Activated naive CD8-positive, alpha-beta T cell treated with anti-CD3 and anti-CD28 coated beads for 36 hours (primary cell): ENCODE results near the gene SERPINA10. TPM values are rescaled to one million over a fixed set of nuclear protein-coding genes. Genes with fewer than 3 reads are reported as not detected.

Experiments used
- DNase-seq: peaks from one replicate; pipeline ENCODE4 v3.0.0; 2021
- H3K27ac Mint-ChIP-seq: one replicate; pipeline ENCODE4 v1.8.0; 2022; ENCODE audit warnings: mild to moderate bottlenecking, moderate library complexity, mixed read lengths
- H3K27me3 Mint-ChIP-seq: one replicate; pipeline ENCODE4 v1.8.0; 2022; ENCODE audit warnings: mild to moderate bottlenecking, mixed read lengths
- H3K36me3 Mint-ChIP-seq: one replicate; pipeline ENCODE4 v1.8.0; 2021; ENCODE audit warnings: mild to moderate bottlenecking, mixed read lengths
- H3K4me1 Mint-ChIP-seq: one replicate; pipeline ENCODE4 v1.8.0; 2021; ENCODE audit warnings: mixed read lengths
- H3K4me3 Mint-ChIP-seq: one replicate; pipeline ENCODE4 v1.8.0; 2022; ENCODE audit warnings: mild to moderate bottlenecking, moderate library complexity, mixed read lengths
- H3K9me3 Mint-ChIP-seq: one replicate; pipeline ENCODE4 v1.8.0; 2022; ENCODE audit warnings: mixed read lengths
- total RNA-seq, 2 experiments: library from RNA; stranded (reverse); gene quantifications; one replicate each; pipeline ENCODE4 v1.2.3, GENCODE V29; 2021

The SERPINA10 gene, protein sequence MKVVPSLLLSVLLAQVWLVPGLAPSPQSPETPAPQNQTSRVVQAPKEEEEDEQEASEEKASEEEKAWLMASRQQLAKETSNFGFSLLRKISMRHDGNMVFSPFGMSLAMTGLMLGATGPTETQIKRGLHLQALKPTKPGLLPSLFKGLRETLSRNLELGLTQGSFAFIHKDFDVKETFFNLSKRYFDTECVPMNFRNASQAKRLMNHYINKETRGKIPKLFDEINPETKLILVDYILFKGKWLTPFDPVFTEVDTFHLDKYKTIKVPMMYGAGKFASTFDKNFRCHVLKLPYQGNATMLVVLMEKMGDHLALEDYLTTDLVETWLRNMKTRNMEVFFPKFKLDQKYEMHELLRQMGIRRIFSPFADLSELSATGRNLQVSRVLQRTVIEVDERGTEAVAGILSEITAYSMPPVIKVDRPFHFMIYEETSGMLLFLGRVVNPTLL
- total RNA-seq: not detected

DNA sequence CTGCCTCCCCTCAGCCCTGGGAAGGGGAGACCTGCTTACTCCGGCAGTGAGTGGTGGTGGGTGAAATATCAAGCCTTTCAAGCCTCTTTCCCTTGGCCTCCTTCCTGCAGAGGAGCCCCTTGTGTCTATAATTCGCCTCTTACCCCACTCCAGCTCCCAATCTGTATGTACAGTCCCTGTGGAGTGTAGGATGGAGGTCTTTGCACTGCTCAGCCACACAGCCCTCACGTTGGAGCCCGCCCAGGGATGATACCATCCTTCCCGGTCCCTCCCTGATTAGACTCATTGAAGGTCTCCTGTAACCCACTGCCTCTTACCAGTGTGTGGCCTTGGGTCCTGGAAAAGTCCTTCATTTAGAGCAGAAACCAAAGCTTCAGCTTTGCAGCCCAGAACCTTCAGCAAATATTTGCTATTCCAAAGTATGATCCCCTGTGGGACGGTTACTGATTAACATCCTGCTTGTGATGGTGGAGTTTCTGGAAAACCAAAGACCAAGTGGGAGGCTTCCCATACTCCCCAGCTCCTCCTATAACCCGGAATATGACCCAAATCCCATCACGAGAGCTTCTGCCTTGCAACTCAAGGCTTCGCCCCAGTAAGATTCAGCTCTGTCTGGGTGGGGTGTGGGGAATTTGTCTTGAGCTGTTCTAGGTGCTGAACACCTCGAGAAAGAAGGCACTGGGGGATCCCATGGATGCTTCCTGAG, at the start of gene SERPINA10:
Gene SERPINA10 (minus strand): TSS at position 397 of the 706 bp plus-strand sequence. CDS start 2,675 bp downstream, outside the sequence.
- peaks cover 8% of the 10 kb centered on the region for H3K27me3 Mint-ChIP-seq
- no peaks in the 10 kb centered on the region for H3K4me1 Mint-ChIP-seq
- peaks cover 2% of the 10 kb centered on the region for H3K9me3 Mint-ChIP-seq
- DNase-seq: no peak
- H3K36me3 Mint-ChIP-seq: no peaks in the 10 kb centered on the region
- no peak within 1 kb of the TSS for H3K27ac Mint-ChIP-seq
- H3K4me3 Mint-ChIP-seq: no peak within 1 kb of the TSS

DNA sequence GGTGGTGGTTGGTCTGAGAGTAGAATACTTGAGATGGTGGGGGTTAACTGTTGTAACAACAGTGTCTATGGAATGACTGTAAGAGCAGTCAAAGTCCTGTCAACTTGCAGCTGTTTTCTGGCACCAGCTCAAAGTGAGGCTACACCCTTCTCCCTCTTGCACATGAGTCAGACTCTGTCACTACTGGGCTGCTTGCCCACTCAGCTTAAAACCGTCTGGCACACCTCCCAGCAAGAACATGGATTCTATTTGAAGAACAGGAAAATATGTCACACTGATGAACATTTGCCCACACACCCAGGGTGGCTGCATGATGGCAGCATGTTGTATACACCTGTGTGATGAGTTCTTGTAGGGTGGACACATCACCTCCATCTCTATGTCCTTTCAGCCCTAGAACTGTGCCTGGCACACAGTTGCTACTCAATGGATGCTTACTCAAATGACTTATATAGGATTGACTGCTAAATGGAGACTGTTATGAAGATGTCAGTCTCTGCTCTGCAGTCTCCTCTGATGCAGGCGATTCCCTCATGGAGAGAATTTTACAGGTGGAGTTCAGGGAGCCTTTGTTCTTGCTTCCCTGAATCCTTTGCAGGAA, 49.4 kb upstream of the SERPINA10 start:
- Mint-ChIP-seq H3K27me3 (peaks cover 50% of the 10 kb centered on the region), H3K27ac (no peak overlapping the region), H3K36me3 (no peaks in the 10 kb centered on the region), H3K9me3 (no peaks in the 10 kb centered on the region), H3K4me3 (no peak overlapping the region), H3K4me1 (peaks cover 18% of the 10 kb centered on the region)
- DNase-seq: no peak

DNA sequence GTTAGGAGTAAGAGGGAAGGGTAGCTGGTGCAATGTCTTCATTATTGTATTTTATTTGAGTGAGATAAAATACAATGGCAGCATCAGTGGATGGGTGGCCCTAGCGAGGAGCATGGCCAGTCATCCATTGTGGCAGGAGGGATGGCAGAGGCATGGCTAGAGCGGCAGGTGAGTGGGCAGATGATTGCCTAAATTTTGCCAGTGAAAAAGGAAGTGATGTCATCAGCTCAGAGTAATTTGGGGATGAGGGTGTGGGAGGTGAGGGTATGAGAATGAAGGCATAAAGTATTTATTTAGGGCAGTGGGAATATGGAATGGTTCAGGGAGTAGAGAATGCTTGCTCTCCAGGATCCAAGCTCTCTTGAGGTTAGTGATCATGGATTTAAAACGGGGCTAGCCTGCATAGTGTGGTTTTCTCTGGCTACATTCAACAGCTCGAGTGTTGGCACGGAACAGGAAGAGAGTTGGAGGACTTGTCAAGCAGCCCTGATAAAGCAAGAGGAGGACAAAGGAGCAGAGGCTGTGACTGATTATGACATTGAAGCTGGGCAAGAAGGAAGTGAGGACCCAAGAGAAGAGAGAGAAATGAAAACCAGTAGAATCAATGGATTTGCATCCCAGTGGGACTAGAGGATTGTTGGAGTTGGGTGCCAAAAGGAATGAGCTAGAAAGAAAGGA, 48.7 kb upstream of the SERPINA10 start:
- Mint-ChIP-seq H3K4me3 (no peak overlapping the region), H3K9me3 (no peaks in the 10 kb centered on the region), H3K27me3 (peaks cover 50% of the 10 kb centered on the region), H3K4me1 (peaks cover 18% of the 10 kb centered on the region), H3K36me3 (no peaks in the 10 kb centered on the region), H3K27ac (peak overlapping the region; percentile 1)
- DNase-seq: no peak

DNA sequence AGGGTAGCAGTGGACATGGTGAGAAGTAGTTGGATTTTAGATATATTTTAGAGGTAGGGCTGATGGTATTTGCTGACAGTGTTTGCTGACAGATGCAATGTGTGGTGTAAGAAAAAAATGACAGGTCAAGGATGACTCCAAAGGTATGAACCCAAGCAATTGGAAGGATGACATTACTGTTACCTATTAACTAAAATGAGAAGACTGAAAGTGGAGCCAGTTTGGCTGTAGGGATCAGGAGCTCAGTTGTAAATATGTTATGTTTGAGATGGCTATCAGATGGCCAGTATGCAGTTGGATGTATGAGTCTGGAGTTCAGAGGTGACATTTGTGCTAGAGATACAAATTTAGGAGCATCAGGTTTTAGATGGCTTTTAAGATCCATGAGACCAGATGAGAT, 47.5 kb upstream of the SERPINA10 start:
- Mint-ChIP-seq H3K4me3 (no peak overlapping the region), H3K27ac (no peak overlapping the region), H3K9me3 (no peaks in the 10 kb centered on the region), H3K4me1 (peaks cover 15% of the 10 kb centered on the region), H3K27me3 (peaks cover 56% of the 10 kb centered on the region), H3K36me3 (no peaks in the 10 kb centered on the region)
- DNase-seq: no peak

DNA sequence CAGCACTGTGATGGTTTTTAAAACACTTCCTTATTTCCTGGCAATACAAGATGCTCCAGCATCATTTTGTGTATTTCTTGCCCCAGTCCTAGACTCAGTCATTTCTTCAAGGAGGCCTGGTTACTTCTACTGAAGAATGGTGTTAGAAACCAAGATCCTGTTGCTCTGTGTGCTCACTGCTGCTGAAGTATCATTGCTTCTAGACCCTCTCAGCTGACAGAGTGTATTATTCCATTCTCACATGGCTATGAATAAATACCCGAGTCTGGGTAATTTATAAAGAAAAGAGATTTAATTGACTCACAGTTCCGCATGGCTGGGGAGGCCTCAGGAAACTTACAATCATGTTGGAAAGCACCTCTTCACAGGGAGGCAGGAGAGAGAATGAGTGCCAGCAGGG, 45.0 kb upstream of the SERPINA10 start:
- Mint-ChIP-seq H3K27ac (no peak overlapping the region), H3K36me3 (no peaks in the 10 kb centered on the region), H3K27me3 (peaks cover 61% of the 10 kb centered on the region), H3K4me1 (peaks cover 12% of the 10 kb centered on the region), H3K4me3 (no peak overlapping the region), H3K9me3 (no peaks in the 10 kb centered on the region)
- no peak for DNase-seq

DNA sequence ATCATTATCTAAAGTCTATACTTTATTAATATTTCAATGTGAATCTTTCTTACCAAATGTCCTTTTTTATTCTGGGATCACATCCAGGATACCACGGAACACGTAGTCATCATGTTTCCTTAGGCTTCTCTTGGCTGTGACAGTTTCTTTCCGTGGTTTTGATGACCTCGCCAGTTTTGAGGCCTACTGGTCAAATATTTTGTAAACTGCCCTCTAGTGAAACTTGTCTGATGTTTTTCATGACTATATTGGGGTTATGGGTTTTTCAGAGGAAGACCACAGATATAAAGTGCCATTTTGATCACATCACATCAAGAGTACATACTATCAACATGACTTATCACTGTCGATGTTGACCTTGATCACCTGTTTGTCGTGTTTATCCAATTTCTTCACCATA, 44.2 kb upstream of the SERPINA10 start:
- Mint-ChIP-seq H3K4me1 (peaks cover 11% of the 10 kb centered on the region), H3K36me3 (no peaks in the 10 kb centered on the region), H3K9me3 (no peaks in the 10 kb centered on the region), H3K27ac (no peak overlapping the region), H3K27me3 (peaks cover 60% of the 10 kb centered on the region), H3K4me3 (no peak overlapping the region)
- DNase-seq: peak; percentile 7

DNA sequence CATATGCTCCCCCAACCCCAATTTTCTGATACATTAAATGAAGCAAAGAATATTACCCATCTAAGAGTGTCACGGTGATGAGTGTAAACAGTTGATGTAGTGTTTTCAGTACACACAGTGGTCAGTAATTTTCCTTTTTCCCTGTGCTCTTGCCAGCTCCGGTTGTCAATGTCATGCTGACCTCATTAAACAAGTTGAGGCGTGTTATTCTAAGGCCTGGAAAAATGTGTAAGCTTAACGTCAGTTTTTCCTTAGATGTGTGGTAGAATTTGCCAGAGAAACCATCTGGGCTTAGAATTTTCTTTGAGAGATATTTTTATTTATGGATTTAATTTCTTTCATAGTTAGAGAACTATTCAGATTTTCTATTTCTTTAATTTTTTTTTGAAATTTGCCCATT, 41.8 kb upstream of the SERPINA10 start:
- peaks cover 3% of the 10 kb centered on the region for H3K4me1 Mint-ChIP-seq
- no peak overlapping the region for H3K4me3 Mint-ChIP-seq
- no peaks in the 10 kb centered on the region for H3K36me3 Mint-ChIP-seq
- H3K27me3 Mint-ChIP-seq: peaks cover 40% of the 10 kb centered on the region
- no peak for DNase-seq
- H3K27ac Mint-ChIP-seq: no peak overlapping the region
- H3K9me3 Mint-ChIP-seq: no peaks in the 10 kb centered on the region

DNA sequence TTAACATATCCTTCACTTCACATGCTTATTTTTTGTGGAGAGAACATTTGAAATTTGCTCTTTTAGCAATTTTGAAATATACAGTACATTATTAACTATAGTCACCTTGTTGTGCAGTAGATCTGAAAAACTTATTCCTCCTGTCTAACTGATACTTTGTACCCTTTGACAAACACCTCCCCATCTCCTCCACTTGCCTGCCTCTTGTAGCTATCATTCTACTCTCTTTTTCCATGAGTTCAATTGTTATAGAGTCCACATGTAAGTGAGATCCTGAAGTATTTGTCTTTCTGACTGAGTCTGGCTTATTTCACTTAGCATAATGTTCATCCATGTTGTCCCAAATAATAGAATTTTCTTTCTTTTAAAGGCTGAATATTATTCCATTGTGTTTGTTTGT, 39.5 kb upstream of the SERPINA10 start:
- no peak for DNase-seq
- Mint-ChIP-seq H3K9me3 (peaks cover 2% of the 10 kb centered on the region), H3K4me3 (no peak overlapping the region), H3K27ac (no peak overlapping the region), H3K27me3 (peaks cover 30% of the 10 kb centered on the region), H3K36me3 (no peaks in the 10 kb centered on the region), H3K4me1 (peaks cover 3% of the 10 kb centered on the region)

DNA sequence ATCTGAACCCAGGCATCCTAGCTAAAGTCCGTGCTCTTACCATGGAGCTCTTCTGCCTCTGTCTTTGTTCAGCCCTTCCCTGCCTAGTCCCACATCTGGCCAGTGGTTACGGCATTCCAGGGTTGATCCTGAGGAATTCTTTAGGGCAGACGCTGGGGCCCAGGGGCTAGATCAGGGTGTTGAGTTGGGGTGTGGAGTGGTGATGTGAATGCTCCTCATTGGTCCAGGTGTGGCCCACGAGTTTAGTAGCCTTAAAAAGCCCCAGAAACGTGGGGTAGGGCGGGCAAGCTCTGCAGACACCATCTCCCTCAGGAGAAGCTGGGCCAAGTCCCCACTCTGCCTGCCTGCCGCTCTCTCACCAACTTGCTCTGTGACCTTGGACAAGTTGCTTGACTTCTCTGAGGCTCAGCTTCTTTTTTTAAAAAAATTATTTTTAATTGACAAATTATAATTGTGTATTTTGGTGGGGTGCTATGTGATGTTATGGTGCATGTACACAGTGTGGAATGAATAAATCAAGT, 39.1 kb upstream of the SERPINA10 start:
- Mint-ChIP-seq H3K27ac (no peak overlapping the region), H3K4me3 (no peak overlapping the region), H3K27me3 (peaks cover 30% of the 10 kb centered on the region), H3K36me3 (no peaks in the 10 kb centered on the region), H3K9me3 (peaks cover 2% of the 10 kb centered on the region), H3K4me1 (no peaks in the 10 kb centered on the region)
- no peak for DNase-seq

DNA sequence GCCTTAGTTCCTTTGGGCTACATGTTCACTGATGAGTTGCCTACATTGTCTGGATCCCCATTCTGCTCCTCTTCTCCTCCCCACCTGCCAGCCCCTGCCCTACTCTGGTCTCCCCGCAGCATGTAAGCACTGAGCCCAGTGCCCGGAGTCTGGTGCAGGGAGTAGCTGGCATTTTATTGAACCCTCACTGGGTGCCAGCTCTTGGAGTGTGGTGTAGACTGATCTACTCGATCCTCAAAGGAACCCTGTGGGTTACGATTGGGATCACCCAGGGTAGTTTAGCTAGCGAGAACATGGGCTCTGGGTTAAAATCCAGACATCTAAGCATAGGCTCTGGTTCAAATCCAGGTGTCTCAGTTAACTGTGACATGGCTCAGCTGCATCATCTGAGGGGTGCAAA, 38.4 kb upstream of the SERPINA10 start:
- H3K27ac Mint-ChIP-seq: no peak overlapping the region
- H3K4me1 Mint-ChIP-seq: no peaks in the 10 kb centered on the region
- peaks cover 2% of the 10 kb centered on the region for H3K9me3 Mint-ChIP-seq
- H3K27me3 Mint-ChIP-seq: peaks cover 35% of the 10 kb centered on the region
- H3K36me3 Mint-ChIP-seq: no peaks in the 10 kb centered on the region
- H3K4me3 Mint-ChIP-seq: no peak overlapping the region
- no peak for DNase-seq

DNA sequence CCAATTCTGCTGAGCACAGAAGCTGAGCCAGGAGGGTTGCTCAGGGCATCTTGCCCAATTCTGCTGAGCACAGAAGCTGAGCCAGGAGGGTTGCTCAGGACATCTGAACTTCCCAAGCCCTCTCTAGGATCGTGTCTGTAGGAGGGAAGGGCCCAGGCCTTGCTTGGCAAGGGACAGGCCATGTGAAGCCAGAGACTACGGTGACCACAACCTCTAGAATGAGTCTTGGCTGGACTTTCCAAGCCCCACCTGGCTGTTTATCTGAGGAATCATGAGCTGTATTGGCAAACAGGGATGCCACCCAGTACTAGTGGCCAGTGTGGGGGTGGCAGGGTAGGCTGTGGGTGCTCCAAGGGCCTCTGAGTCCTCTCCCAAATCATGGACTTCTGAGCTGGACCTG, 37.8 kb upstream of the SERPINA10 start:
- H3K9me3 Mint-ChIP-seq: peaks cover 2% of the 10 kb centered on the region
- no peak overlapping the region for H3K27ac Mint-ChIP-seq
- H3K4me3 Mint-ChIP-seq: no peak overlapping the region
- no peak for DNase-seq
- H3K27me3 Mint-ChIP-seq: peaks cover 35% of the 10 kb centered on the region
- H3K4me1 Mint-ChIP-seq: no peaks in the 10 kb centered on the region
- H3K36me3 Mint-ChIP-seq: no peaks in the 10 kb centered on the region

DNA sequence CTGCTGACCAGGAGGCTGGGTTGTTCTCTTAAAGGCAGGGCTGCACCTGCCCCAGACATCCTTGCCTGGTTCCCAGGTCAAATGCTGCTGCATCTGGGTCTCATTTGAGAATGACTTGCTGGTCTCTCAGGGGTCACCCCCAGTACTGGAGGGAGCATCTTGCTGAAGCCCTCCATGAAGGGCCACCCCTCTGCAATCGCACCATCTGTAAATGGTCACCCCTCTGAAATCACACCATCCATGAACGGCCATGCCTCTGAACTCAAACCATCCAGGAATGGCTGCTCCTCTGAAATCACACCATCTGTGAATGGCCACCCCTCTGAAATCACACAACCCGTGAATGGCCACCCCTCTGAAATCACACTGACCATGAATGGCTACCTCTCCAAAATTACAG, 37.4 kb upstream of the SERPINA10 start:
- Mint-ChIP-seq H3K36me3 (no peaks in the 10 kb centered on the region), H3K4me3 (no peak overlapping the region), H3K27ac (no peak overlapping the region), H3K27me3 (peaks cover 36% of the 10 kb centered on the region), H3K9me3 (peaks cover 2% of the 10 kb centered on the region), H3K4me1 (no peaks in the 10 kb centered on the region)
- DNase-seq: no peak

DNA sequence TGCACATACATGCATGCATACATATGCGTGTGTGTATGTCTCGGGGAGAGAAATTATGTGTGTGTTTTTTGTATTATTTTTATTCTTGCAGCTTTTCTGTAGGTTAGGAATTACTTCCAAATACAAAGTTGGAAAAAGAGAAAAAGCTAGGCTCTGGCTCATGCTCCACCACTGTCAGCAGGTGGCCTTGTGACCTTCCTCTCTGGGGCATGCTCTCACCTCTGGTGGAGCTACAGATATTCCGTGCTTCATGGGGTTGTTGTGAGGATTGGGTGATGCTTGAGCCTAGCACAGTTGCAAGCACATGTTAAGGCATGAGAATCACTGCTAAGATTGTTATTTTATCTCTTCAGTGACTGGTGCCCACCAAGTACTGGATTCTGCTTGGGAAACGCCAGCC, 36.8 kb upstream of the SERPINA10 start:
- H3K4me1 Mint-ChIP-seq: no peaks in the 10 kb centered on the region
- no peak overlapping the region for H3K27ac Mint-ChIP-seq
- no peak overlapping the region for H3K4me3 Mint-ChIP-seq
- H3K36me3 Mint-ChIP-seq: no peaks in the 10 kb centered on the region
- H3K9me3 Mint-ChIP-seq: peaks cover 2% of the 10 kb centered on the region
- no peak for DNase-seq
- peaks cover 32% of the 10 kb centered on the region for H3K27me3 Mint-ChIP-seq

DNA sequence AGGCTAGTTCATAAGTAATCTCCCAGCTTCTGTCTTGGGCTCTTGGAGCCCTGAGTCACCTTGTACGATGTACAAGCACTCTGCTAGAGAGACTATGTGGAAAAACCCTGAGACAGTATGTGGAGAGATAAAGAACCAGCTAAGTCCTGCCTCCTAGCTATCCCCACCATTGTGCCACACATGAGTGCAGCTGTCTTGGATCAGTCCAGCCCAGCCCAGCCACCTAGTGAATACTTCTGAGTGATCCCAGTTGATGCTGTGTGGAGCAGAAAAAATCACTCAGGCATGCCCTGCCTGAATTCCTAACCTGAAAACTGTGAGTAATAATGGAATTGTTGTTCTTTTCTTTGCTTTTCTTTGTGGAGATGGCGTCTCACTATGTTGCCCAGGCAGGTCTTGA, 35.1 kb upstream of the SERPINA10 start:
- H3K27ac Mint-ChIP-seq: no peak overlapping the region
- no peak for DNase-seq

More for the DNA sequence above, 35.1 kb upstream of the SERPINA10 start:
- peaks cover 2% of the 10 kb centered on the region for H3K9me3 Mint-ChIP-seq
- peaks cover 21% of the 10 kb centered on the region for H3K27me3 Mint-ChIP-seq
- H3K4me3 Mint-ChIP-seq: no peak overlapping the region
- H3K4me1 Mint-ChIP-seq: no peaks in the 10 kb centered on the region
- H3K36me3 Mint-ChIP-seq: no peaks in the 10 kb centered on the region
